VCaP (cell line): ENCODE results near the gene MITF.

Experiments
- H3K27ac ChIP-seq: fragments of 450-650 bp; 2 replicates; pipeline ENCODE4 v1.5.1; 2017
- CTCF ChIP-seq: fragments of 450-650 bp; conservative IDR thresholded peaks from 2 replicates; pipeline ENCODE4 v1.5.1; 2017; ENCODE audit warnings: mild to moderate bottlenecking, moderate library complexity

The MITF gene

GRCh38 chr3:69739204-69740102 lies at the start of gene MITF:
MITF (plus strand) TSS chr3:69739464; CDS start chr3:69739598, 134 bp downstream.
- peak; percentile 3; the same call in 1 of the 2 replicates for TF ChIP-seq CTCF
- H3K27ac ChIP-seq = peak within 1 kb of the TSS; percentile 61

GRCh38 chr3:69691860-69692259 lies 47.4 kb upstream of the MITF start:
- no peak for TF ChIP-seq CTCF
- H3K27ac ChIP-seq = no peak overlapping the region

- no peak for TF ChIP-seq CTCF
- no peak overlapping the region for H3K27ac ChIP-seq
Observed at GRCh38 chr3:69692761-69693160, 46.5 kb upstream of the MITF start.

- H3K27ac ChIP-seq = no peak overlapping the region
- TF ChIP-seq CTCF = no peak
Observed at GRCh38 chr3:69695443-69695842, 43.8 kb upstream of the MITF start.

GRCh38 chr3:69695933-69696332 lies 43.3 kb upstream of the MITF start:
- no peak for TF ChIP-seq CTCF
- H3K27ac ChIP-seq = no peak overlapping the region

- no peak for TF ChIP-seq CTCF
- H3K27ac ChIP-seq = no peak overlapping the region
Observed at GRCh38 chr3:69696367-69696766, 42.9 kb upstream of the MITF start.

GRCh38 chr3:69697381-69697780 lies 41.9 kb upstream of the MITF start:
- no peak for TF ChIP-seq CTCF

More at GRCh38 chr3:69697381-69697780, 41.9 kb upstream of the MITF start:
- H3K27ac ChIP-seq = no peak overlapping the region
